GM23338 (cell line): ENCODE results near the gene TUBB3.

Source experiments
- EZH2 ChIP-seq: fragments of 200-600 bp; sonication (generic); IDR thresholded peaks from one replicate; pipeline ENCODE4 v1.8.0; 2017; ENCODE audit warnings: antibody characterized with exemption, mild to moderate bottlenecking, low read depth; ENCODE audit not compliant: unreplicated experiment
- TF ChIP-seq, protein P1 (sequence below), 2 experiments: fragments of 200-600 bp in 1 of 2; sonication (generic) in 1 of 2; conservative IDR thresholded peaks; 2 replicates each; pipeline versions ENCODE4 v1.5.1 to v1.6.1; 2016 to 2017; ENCODE audit warnings: antibody characterized with exemption in 2 of 2, low read depth in 2 of 2, mild to moderate bottlenecking in 2 of 2, moderate library complexity in 1 of 2

DNA sequence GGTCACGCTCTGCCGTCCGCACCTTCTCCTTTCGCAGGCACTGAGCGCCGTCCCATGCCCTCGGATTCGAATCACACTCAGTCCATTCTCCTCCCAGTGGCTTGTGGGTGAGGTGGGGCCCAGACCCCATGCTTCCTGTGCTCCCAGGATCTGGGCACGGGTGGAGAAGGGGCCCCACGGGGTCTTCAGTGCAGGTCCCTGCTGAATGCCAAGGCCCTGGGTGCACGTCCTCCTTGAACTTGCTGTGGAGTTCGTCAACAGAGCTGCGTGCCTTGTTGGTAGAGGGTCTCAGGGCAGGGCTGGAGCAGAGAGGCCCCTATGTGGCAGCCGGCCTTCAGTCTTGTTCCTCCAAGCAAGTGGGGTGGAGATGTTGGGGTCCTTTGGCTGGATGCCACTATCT, 11.8 kb upstream of the TUBB3 start:
- TF ChIP-seq, protein P1, sequence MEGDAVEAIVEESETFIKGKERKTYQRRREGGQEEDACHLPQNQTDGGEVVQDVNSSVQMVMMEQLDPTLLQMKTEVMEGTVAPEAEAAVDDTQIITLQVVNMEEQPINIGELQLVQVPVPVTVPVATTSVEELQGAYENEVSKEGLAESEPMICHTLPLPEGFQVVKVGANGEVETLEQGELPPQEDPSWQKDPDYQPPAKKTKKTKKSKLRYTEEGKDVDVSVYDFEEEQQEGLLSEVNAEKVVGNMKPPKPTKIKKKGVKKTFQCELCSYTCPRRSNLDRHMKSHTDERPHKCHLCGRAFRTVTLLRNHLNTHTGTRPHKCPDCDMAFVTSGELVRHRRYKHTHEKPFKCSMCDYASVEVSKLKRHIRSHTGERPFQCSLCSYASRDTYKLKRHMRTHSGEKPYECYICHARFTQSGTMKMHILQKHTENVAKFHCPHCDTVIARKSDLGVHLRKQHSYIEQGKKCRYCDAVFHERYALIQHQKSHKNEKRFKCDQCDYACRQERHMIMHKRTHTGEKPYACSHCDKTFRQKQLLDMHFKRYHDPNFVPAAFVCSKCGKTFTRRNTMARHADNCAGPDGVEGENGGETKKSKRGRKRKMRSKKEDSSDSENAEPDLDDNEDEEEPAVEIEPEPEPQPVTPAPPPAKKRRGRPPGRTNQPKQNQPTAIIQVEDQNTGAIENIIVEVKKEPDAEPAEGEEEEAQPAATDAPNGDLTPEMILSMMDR (conservative IDR thresholded peaks at IDR 0.05; ENCODE audit: low read depth in 2 of 2): no peak
- TF ChIP-seq EZH2: no peak
